Measurements from ENCODE around the gene CCDC85A. TPM values are rescaled to one million over a fixed set of nuclear protein-coding genes. Genes with fewer than 3 reads are reported as not detected.

CCDC85A gene
- total RNA-seq, 1 experiment from 2014 or later: not detected

GRCh38 chr2:56287974-56288373, 104.2 kb downstream of the CCDC85A start:
- no TSS peak for BruUV-seq (replicated peaks)
- POLR2A ChIA-PET: no interaction called here

GRCh38 chr2:56288838-56289580, 105.2 kb downstream of the CCDC85A start:
- Mint-ChIP-seq H3K27me3 (ENCODE audit: insufficient read depth, unreplicated experiment) (peaks cover 11% of the 10 kb centered on the region), H3K4me1 (ENCODE audit: low read depth, unreplicated experiment) (peaks cover 5% of the 10 kb centered on the region), H3K27ac (ENCODE audit: unreplicated experiment) (no peak overlapping the region), H3K9me3 (ENCODE audit: unreplicated experiment) (no peaks in the 10 kb centered on the region), H3K36me3 (ENCODE audit: insufficient read depth, unreplicated experiment) (no peaks in the 10 kb centered on the region), H3K4me3 (ENCODE audit: unreplicated experiment) (no peak overlapping the region)
- peak in 1 of 2 experiments; percentile 52 for TF ChIP-seq CTCF (IDR thresholded peaks at IDR 0.05; ENCODE audit: insufficient read depth in 1 of 2, low read depth in 1 of 2, low read length in 1 of 2, severe bottlenecking in 1 of 2, unreplicated experiment in 1 of 2)
- H3K36me3 ChIP-seq (ENCODE audit: control insufficient read depth, insufficient read depth, low read length): no peaks in the 10 kb centered on the region
- H3K4me1 ChIP-seq: no peaks in the 10 kb centered on the region
- BruUV-seq (replicated peaks): no TSS peak
- CTCF ChIA-PET: interaction anchor here (0.5 to 1.4 kb wide), 2 partner anchors 109 to 460 kb away, joined by 5 to 6 read pairs; no protein-coding TSS in a partner anchor
- H3K27me3 ChIP-seq (replicated peaks; ENCODE audit: control insufficient read depth, insufficient read depth, low read length): no peaks in the 10 kb centered on the region
- intact Hi-C loops (cut with micrococcal nuclease; ENCODE audit: unreplicated experiment): loop anchor here (2.0 to 5.0 kb wide), 2 partner anchors 460 to 1208 kb away; no protein-coding TSS in a partner anchor
- H3K9me3 ChIP-seq: no peaks in the 10 kb centered on the region
- DNase-seq: peak in 1 of 2 experiments; percentile 2
- POLR2A ChIA-PET: no interaction called here
- no peak overlapping the region for H3K4me3 ChIP-seq (ENCODE audit: low read depth, low read length)

More at GRCh38 chr2:56287974-56288373, 104.2 kb downstream of the CCDC85A start:
- no peak for TF ChIP-seq CTCF (IDR thresholded peaks at IDR 0.05; ENCODE audit: insufficient read depth in 1 of 2, low read depth in 1 of 2, low read length in 1 of 2, severe bottlenecking in 1 of 2, unreplicated experiment in 1 of 2)
- H3K4me1 ChIP-seq: no peaks in the 10 kb centered on the region
- no peak overlapping the region for H3K4me3 Mint-ChIP-seq (ENCODE audit: unreplicated experiment)
- intact Hi-C loops (cut with micrococcal nuclease; ENCODE audit: unreplicated experiment): loop anchor here (2.0 to 5.0 kb wide), 2 partner anchors 461 to 1209 kb away; no protein-coding TSS in a partner anchor
- no peak overlapping the region for H3K27ac Mint-ChIP-seq (ENCODE audit: unreplicated experiment)
- H3K4me1 Mint-ChIP-seq (ENCODE audit: low read depth, unreplicated experiment): peaks cover 5% of the 10 kb centered on the region
- peaks cover 6% of the 10 kb centered on the region for H3K27me3 Mint-ChIP-seq (ENCODE audit: insufficient read depth, unreplicated experiment)
- H3K36me3 ChIP-seq (ENCODE audit: control insufficient read depth, insufficient read depth, low read length): no peaks in the 10 kb centered on the region
- H3K9me3 ChIP-seq: no peaks in the 10 kb centered on the region; the same call in 1 of the 2 replicates
- no peak overlapping the region for H3K4me3 ChIP-seq (ENCODE audit: low read depth, low read length)
- no peaks in the 10 kb centered on the region for H3K9me3 Mint-ChIP-seq (ENCODE audit: unreplicated experiment)
- H3K36me3 Mint-ChIP-seq (ENCODE audit: insufficient read depth, unreplicated experiment): no peaks in the 10 kb centered on the region
- CTCF ChIA-PET: no interaction called here
- H3K27me3 ChIP-seq (replicated peaks; ENCODE audit: control insufficient read depth, insufficient read depth, low read length): no peaks in the 10 kb centered on the region
- DNase-seq: no peak

GRCh38 chr2:56291711-56292110, 107.9 kb downstream of the CCDC85A start:
- intact Hi-C loops (cut with micrococcal nuclease; ENCODE audit: unreplicated experiment): no loop called here
- TF ChIP-seq CTCF (IDR thresholded peaks at IDR 0.05; ENCODE audit: insufficient read depth in 1 of 2, low read depth in 1 of 2, low read length in 1 of 2, severe bottlenecking in 1 of 2, unreplicated experiment in 1 of 2): no peak
- ChIA-PET POLR2A (no interaction called here), CTCF (no interaction called here)
- no peak overlapping the region for H3K4me3 ChIP-seq (ENCODE audit: low read depth, low read length)
- no peaks in the 10 kb centered on the region for H3K36me3 ChIP-seq (ENCODE audit: control insufficient read depth, insufficient read depth, low read length)
- H3K4me1 ChIP-seq: no peaks in the 10 kb centered on the region
- Mint-ChIP-seq H3K36me3 (ENCODE audit: insufficient read depth, unreplicated experiment) (no peaks in the 10 kb centered on the region), H3K27me3 (ENCODE audit: insufficient read depth, unreplicated experiment) (peaks cover 8% of the 10 kb centered on the region), H3K4me3 (ENCODE audit: unreplicated experiment) (no peak overlapping the region), H3K4me1 (ENCODE audit: low read depth, unreplicated experiment) (peaks cover 5% of the 10 kb centered on the region), H3K27ac (ENCODE audit: unreplicated experiment) (no peak overlapping the region), H3K9me3 (ENCODE audit: unreplicated experiment) (no peaks in the 10 kb centered on the region)
- no peaks in the 10 kb centered on the region for H3K9me3 ChIP-seq
- no TSS peak for BruUV-seq (replicated peaks)
- no peaks in the 10 kb centered on the region for H3K27me3 ChIP-seq (replicated peaks; ENCODE audit: control insufficient read depth, insufficient read depth, low read length)
- no peak for DNase-seq
